Hematopoietic multipotent progenitor cell treated with erythropoietin and hydrocortisone succinate and interleukin-3 and kit ligand, for 15 days (in vitro differentiated cells): ENCODE data around the gene OR1Q1.
"Not testable (repeated sequence)": the region's sequence is repeated elsewhere in the genome, so short reads cannot be mapped to it uniquely, and the experiment has no call there.

ENCODE experiments used
- DNase-seq: peaks from one replicate; pipeline ENCODE4 v3.0.0-alpha.2; 2015; ENCODE audit warnings: low spot score

Gene OR1Q1

GRCh38 chr9:122614362-122614761 is at the start of gene OR1Q1:
Gene OR1Q1, plus strand, starts transcription at chr9:122614738. Its CDS starts 0 bp downstream, at chr9:122614738.
- no peak for DNase-seq

- no peak for DNase-seq
Measured at GRCh38 chr9:122567901-122568300, 46.6 kb upstream of the OR1Q1 start.

GRCh38 chr9:122572456-122572855 is 42.1 kb upstream of the OR1Q1 start:
- no peak for DNase-seq

GRCh38 chr9:122579874-122580273 is 34.7 kb upstream of the OR1Q1 start:
- no peak for DNase-seq

- no peak for DNase-seq
Measured at GRCh38 chr9:122580360-122580759, 34.2 kb upstream of the OR1Q1 start.

- not testable (repeated sequence) for DNase-seq
Measured at GRCh38 chr9:122583284-122583683, 31.3 kb upstream of the OR1Q1 start, which contains the start of gene OR1L8. Gene OR1L8, minus strand, starts transcription at chr9:122583384. Its CDS starts 14,907 bp downstream, at chr9:122568477.

- DNase-seq, result no peak
Measured at GRCh38 chr9:122605691-122606090, 8.8 kb upstream of the OR1Q1 start.

GRCh38 chr9:122606587-122606986 is 8.0 kb upstream of the OR1Q1 start:
- DNase-seq, result no peak

- DNase-seq, result no peak
Measured at GRCh38 chr9:122609804-122610203, 4.7 kb upstream of the OR1Q1 start.

- no peak for DNase-seq
Measured at GRCh38 chr9:122619996-122620395, 5.5 kb downstream of the OR1Q1 start.

GRCh38 chr9:122642226-122642625 is 27.7 kb downstream of the OR1Q1 start:
- DNase-seq, result no peak

- no peak for DNase-seq
Measured at GRCh38 chr9:122656378-122656777, 41.8 kb downstream of the OR1Q1 start.

GRCh38 chr9:122657527-122657926 is 43.0 kb downstream of the OR1Q1 start, which contains the start of gene OR1B1:
Gene OR1B1, minus strand, starts transcription at chr9:122657627.
- DNase-seq, result no peak

- DNase-seq, result no peak
Measured at GRCh38 chr9:122661416-122661815, 46.9 kb downstream of the OR1Q1 start, which contains the start of gene OR1L1. Gene OR1L1, plus strand, starts transcription at chr9:122661716. Its CDS starts 0 bp downstream, at chr9:122661716.
